C4-2B (cell line): ENCODE measurements around the gene DMAC2.
A peak's percentile ranks its signal among the peaks of the same experiment; 100 is the strongest.

ENCODE experiments used
- H3K27ac ChIP-seq: fragments of 450-650 bp; 2 replicates; pipeline ENCODE4 v1.5.1; 2017
- ZFX ChIP-seq: fragments of 450-650 bp; IDR thresholded peaks from 2 replicates; pipeline ENCODE4 v1.6.1; 2017
- TF ChIP-seq, protein P1 (sequence below): fragments of 450-650 bp; conservative IDR thresholded peaks from 2 replicates; pipeline ENCODE4 v1.5.1; 2017; ENCODE audit warnings: mild to moderate bottlenecking

Gene DMAC2

DNA sequence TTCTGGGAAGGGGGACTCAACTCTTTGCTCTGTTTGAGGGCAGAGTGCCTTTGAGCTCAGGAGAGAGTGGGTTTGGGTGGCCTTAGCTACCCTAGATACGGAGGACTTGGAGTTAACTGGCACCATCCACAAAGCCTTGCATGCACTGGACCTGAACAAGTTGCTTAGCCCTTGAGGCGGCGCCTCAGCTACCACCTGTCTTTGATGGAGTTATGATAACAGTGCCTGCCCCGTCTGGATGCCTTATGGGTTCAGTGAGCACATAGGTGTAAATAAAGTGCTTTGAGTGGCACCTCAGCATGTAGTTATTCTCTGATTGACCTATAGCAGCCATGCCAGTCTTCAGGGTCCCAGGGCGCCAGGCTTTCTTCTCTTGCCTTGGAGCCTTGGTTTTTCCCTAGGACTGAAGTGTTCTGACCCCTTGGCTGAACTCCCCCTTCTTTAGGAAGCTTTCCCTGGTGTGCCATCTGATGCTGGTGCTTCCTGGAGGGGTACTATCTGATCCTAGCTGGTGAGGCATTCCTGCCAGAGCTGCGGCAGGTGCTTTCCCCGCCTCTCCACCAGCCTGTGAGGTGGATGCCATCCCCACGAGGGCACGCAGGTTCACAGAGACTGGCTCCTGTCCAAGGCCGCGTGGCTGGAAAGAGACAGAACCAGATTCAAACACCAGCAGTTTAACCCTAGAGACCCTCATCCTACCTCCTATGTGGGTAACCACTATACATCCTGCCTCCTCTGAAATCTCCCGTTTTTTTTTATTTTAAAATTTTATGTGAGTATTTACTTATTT lies 36.3 kb downstream of the DMAC2 start:
- H3K27ac ChIP-seq = no peak overlapping the region
- TF ChIP-seq ZFX = no peak
- TF ChIP-seq, protein P1, sequence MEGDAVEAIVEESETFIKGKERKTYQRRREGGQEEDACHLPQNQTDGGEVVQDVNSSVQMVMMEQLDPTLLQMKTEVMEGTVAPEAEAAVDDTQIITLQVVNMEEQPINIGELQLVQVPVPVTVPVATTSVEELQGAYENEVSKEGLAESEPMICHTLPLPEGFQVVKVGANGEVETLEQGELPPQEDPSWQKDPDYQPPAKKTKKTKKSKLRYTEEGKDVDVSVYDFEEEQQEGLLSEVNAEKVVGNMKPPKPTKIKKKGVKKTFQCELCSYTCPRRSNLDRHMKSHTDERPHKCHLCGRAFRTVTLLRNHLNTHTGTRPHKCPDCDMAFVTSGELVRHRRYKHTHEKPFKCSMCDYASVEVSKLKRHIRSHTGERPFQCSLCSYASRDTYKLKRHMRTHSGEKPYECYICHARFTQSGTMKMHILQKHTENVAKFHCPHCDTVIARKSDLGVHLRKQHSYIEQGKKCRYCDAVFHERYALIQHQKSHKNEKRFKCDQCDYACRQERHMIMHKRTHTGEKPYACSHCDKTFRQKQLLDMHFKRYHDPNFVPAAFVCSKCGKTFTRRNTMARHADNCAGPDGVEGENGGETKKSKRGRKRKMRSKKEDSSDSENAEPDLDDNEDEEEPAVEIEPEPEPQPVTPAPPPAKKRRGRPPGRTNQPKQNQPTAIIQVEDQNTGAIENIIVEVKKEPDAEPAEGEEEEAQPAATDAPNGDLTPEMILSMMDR = no peak

DNA sequence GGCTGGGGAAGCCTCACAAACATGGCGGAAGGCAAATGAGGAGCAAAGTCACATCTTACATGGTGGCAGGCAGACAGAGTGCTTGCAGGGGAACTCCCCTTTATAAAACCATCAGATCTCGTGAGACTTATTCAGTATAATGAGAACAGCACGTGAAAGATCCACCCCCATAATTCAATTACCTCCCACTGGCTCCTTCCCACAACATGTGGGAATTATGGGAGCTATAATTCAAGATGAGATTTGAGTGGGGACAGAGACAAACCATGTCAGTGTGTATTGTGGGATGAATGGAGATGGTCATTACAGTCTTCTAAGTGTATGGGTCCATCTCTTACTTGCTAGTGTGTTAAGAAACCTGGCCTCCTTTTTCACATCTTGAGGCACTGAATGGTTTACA lies 37.7 kb downstream of the DMAC2 start:
- TF ChIP-seq, protein P1 = no peak
- TF ChIP-seq ZFX = no peak
- no peak overlapping the region for H3K27ac ChIP-seq

DNA sequence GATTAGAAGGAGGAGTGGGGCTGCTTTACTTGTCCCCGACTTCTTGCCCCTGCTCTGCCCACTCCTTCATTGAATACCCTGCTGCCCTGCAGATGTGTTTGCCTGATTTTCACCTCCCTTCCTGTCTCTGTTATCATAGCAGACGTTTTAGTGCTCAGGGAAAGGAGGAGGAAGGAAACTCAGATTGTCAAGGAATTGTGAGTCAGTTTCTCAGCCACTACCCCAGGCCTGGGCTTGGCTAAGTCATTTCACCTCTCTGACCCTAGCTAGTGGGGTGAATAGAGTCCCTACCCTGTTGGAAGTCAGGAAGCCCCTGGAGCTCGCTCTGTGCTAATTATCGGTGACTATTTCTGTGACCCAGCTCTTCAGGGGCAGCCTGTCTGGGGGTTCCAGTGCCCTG lies 38.2 kb downstream of the DMAC2 start:
- no peak overlapping the region for H3K27ac ChIP-seq
- TF ChIP-seq, protein P1 = no peak
- no peak for TF ChIP-seq ZFX

DNA sequence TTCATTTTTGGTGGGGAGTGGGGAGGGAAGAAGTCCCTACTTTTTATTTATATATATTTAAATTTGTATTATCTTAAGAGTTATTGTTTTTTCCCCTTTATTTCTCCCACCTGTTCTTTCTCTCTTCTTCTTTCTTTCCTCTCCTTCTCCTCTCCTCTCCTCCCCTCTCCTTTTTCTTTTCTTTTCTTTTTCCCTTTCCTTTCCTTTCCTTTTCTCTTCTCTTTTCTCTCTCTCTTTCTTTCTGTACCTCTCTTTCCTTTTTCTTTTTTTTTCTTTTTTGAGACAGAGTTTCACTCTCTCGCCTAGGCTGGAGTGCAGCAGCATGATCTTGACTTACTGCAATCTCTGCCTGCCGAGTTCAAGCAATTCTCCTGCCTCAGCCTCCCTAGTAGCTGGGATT lies 40.2 kb downstream of the DMAC2 start:
- TF ChIP-seq, protein P1 = no peak
- TF ChIP-seq ZFX = no peak
- H3K27ac ChIP-seq = no peak overlapping the region

DNA sequence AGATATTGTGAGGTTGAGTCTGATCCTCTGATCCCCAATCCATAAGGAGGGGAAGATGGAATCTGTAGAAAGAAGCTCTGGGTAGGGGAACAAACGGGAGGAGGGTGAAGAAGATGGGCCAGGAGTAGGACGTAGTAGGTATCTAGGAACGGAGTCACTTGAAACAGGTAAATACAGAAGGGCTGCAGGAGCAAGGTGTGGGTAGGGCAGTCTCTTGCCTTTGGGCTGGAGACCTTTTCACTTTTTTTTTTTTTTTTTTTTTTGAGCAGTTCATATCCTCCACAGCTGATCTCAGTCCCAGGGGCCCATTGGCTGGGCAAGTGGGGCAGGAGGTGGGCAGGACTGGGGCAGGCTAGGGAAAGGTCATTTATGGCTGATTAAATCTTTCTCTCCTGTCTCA lies 40.6 kb downstream of the DMAC2 start:
- no peak overlapping the region for H3K27ac ChIP-seq
- TF ChIP-seq, protein P1 = no peak
- TF ChIP-seq ZFX = no peak

DNA sequence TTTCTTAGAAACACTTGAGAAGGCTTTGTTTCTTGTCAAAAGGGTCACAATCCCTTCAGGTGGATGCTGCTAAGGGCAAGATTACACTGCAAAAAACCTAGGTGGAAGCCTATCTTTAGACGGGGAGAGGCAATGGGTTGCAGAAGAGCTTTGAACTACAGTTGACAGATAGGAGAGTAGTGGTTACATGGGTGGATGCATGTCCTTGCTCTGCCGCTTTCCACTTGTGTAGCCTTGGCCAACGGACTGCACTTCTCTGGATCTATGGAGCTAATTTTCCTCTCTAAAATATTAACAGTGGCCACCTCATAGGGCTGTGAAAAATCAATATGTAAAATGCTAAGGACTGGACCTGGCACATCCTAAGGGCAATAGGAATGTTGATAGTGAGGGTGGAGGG lies 41.1 kb downstream of the DMAC2 start:
- H3K27ac ChIP-seq = no peak overlapping the region
- no peak for TF ChIP-seq ZFX
- TF ChIP-seq, protein P1 = no peak

DNA sequence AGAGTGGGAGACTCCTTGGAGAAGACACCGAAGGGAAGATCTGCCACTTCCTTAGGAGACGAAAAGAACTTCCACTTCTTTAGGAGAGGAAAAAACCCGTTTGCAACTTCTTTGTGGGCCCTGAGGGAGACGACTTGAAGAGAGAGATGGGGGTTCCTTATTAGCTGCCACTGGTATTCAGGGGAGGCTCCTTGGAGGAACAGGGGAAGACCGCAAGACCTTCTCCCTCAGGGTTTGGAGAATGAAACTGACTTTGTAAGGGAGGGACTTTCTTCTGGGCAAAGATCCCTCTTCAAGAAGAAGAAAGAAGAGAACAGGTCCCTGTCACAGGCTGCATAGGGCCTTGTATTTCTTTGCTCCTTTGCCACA lies 41.7 kb downstream of the DMAC2 start:
- no peak for TF ChIP-seq ZFX
- TF ChIP-seq, protein P1 = no peak

More for the DNA sequence above, 41.7 kb downstream of the DMAC2 start:
- peak overlapping the region; percentile 92 for H3K27ac ChIP-seq
